Lung (tissue), 12 donors: ENCODE data around the gene FEV. TPM values are rescaled to one million over a fixed set of nuclear protein-coding genes. Genes with fewer than 3 reads are reported as not detected.

ENCODE experiments used
- ATAC-seq: fragments of 200-7000 bp; cut with Tn5 transposase; one replicate; pipeline ENCODE4 v1.9.1; 2020; ENCODE audit warnings: moderate number of reproducible peaks; ENCODE audit not compliant: insufficient read depth, low FRiP score
- DNase-seq, 3 donors: peaks; one replicate each; pipeline ENCODE4 v3.0.0-alpha.2; 2013 to 2017
- H3K27ac ChIP-seq, 2 donors: one replicate each; pipeline ENCODE4 v1.5.1; 2013; ENCODE audit warnings: mild to moderate bottlenecking in 2 of 2, moderate library complexity in 2 of 2, control low read depth in 1 of 2, inconsistent platforms in 1 of 2, low read depth in 1 of 2, low read length in 1 of 2
- H3K27me3 ChIP-seq, 3 donors: one replicate each; pipeline ENCODE4 v1.5.1; 2013; ENCODE audit warnings: low read length in 2 of 3; ENCODE audit not compliant: control insufficient read depth in 3 of 3, insufficient read depth in 3 of 3
- H3K36me3 ChIP-seq, 4 donors: one replicate each; pipeline ENCODE4 v1.5.1; 2013; ENCODE audit warnings: low read length in 4 of 4, mild to moderate bottlenecking in 1 of 4, moderate library complexity in 1 of 4; ENCODE audit not compliant: control insufficient read depth in 4 of 4, insufficient read depth in 4 of 4
- H3K4me1 ChIP-seq, 5 donors: one replicate each; pipeline ENCODE4 v1.5.1; 2013; ENCODE audit warnings: low read length in 5 of 5, mild to moderate bottlenecking in 2 of 5, moderate library complexity in 1 of 5; ENCODE audit not compliant: control insufficient read depth in 5 of 5, insufficient read depth in 5 of 5
- H3K4me3 ChIP-seq: one replicate; pipeline ENCODE4 v1.5.1; 2013; ENCODE audit warnings: mild to moderate bottlenecking, control low read depth, moderate library complexity
- H3K9ac ChIP-seq, 2 donors: one replicate each; pipeline ENCODE4 v1.5.1; 2013; ENCODE audit warnings: low read length in 2 of 2, control low read depth in 1 of 2; ENCODE audit not compliant: insufficient read depth in 1 of 2
- H3K9me3 ChIP-seq, 4 donors: one replicate each; pipeline ENCODE4 v1.5.1; 2013; ENCODE audit warnings: low read length in 3 of 4, mild to moderate bottlenecking in 1 of 4, moderate library complexity in 1 of 4; ENCODE audit not compliant: control insufficient read depth in 4 of 4, insufficient read depth in 3 of 4
- CTCF ChIP-seq: IDR thresholded peaks from 2 replicates; pipeline ENCODE4 v1.5.1; 2012; ENCODE audit warnings: mild to moderate bottlenecking; ENCODE audit errors: control extremely low read depth, extremely low read depth
- WGBS, 2 donors: extraction: QIAGEN DNeasy Blood & Tissue Kit; methylation state at CpG; one replicate each; pipeline ENCODE4 v1.1.7; 2013; 5-methylcytosine and 5-hydroxymethylcytosine counted together
- polyA plus RNA-seq, 2 donors: library from polyadenylated mRNA; stranded (reverse); fragments of 200-250 nt; gene quantifications; one replicate each; pipeline ENCODE4 v1.2.1, GENCODE V29; 2013
- total RNA-seq, 2 donors: library from RNA; depleted of rRNA in 1 of 2; stranded (reverse); fragments of >200 nt in 1 of 2; gene quantifications; one replicate each; pipeline ENCODE4 v1.2.1, GENCODE V29; 2014 to 2021
- donor health status: control.
- donor health status: control.
- donor health status: Bipolar disorder and iron deficiency.
- donor health status: healthy.
- donor health status: DM: yes; HTN: yes; CAD: no.

Gene FEV
- total and polyA plus RNA-seq, 4 donors, result not detected

- 7 to 9% methylated on average over 13 of the region's 13 CpGs for WGBS, 2 donors
- H3K36me3 ChIP-seq, result no peaks in the 10 kb centered on the region
- H3K9me3 ChIP-seq, result peaks cover 0 to 8% (median 0%) of the 10 kb centered on the region in 4 donors
- no peak overlapping the region for H3K4me3 ChIP-seq
- H3K4me1 ChIP-seq, result peaks cover 0 to 24% (median 10%) of the 10 kb centered on the region in 5 donors
- TF ChIP-seq CTCF, result no peak
- DNase-seq (peak; percentile 39 to 53 (median 39)), ATAC-seq (no peak)
- no peak overlapping the region for H3K27ac ChIP-seq
- H3K9ac ChIP-seq, result no peak overlapping the region
- peaks cover 13 to 93% (median 84%) of the 10 kb centered on the region in 3 donors for H3K27me3 ChIP-seq
These were observed 6.7 kb upstream of the FEV start for GRCh38 chr2:218991674-218992168.

- no peak for DNase-seq
- TF ChIP-seq CTCF, result no peak
- no peak for ATAC-seq
- H3K9me3 ChIP-seq, result peaks cover 0 to 8% (median 0%) of the 10 kb centered on the region in 4 donors
- WGBS, 2 donors, result 11 to 15% methylated on average over 6 of the region's 6 CpGs
- no peaks in the 10 kb centered on the region for H3K36me3 ChIP-seq
- no peak overlapping the region for H3K4me3 ChIP-seq
- peaks cover 0 to 20% (median 4%) of the 10 kb centered on the region in 5 donors for H3K4me1 ChIP-seq
- no peak overlapping the region for H3K27ac ChIP-seq
- H3K9ac ChIP-seq, result no peak overlapping the region
- H3K27me3 ChIP-seq, result peaks cover 16 to 93% (median 90%) of the 10 kb centered on the region in 3 donors
These were observed 5.6 kb upstream of the FEV start for GRCh38 chr2:218990612-218991011.

GRCh38 chr2:218990052-218990451, 5.1 kb upstream of the FEV start:
- Histone ChIP-seq H3K9ac (no peak overlapping the region), H3K27me3 (peaks cover 16 to 91% (median 87%) of the 10 kb centered on the region in 3 donors), H3K9me3 (peaks cover 0 to 8% (median 0%) of the 10 kb centered on the region in 4 donors), H3K4me1 (peaks cover 0 to 23% (median 4%) of the 10 kb centered on the region in 5 donors), H3K27ac (no peak overlapping the region), H3K36me3 (no peaks in the 10 kb centered on the region), H3K4me3 (no peak overlapping the region)
- DNase-seq (no peak), ATAC-seq (no peak)
- TF ChIP-seq CTCF, result no peak
- WGBS, 2 donors, result 9 to 12% methylated on average over 8 to 9 of the region's 9 CpGs

- TF ChIP-seq CTCF, result no peak
- Histone ChIP-seq H3K4me1 (peaks cover 0 to 26% (median 4%) of the 10 kb centered on the region in 5 donors), H3K9ac (no peak overlapping the region), H3K36me3 (no peaks in the 10 kb centered on the region), H3K4me3 (no peak overlapping the region), H3K27ac (no peak overlapping the region), H3K27me3 (peaks cover 16 to 87% (median 83%) of the 10 kb centered on the region in 3 donors), H3K9me3 (peaks cover 0 to 8% (median 0%) of the 10 kb centered on the region in 4 donors)
- no peak for ATAC-seq
- no peak for DNase-seq
- 39 to 69% methylated on average over 2 of the region's 2 CpGs for WGBS, 2 donors
These were observed 3.7 kb upstream of the FEV start for GRCh38 chr2:218988650-218989049.
